Prostate gland (tissue), 2 donors: ENCODE data around the gene CARD19. TPM values are rescaled to one million over a fixed set of nuclear protein-coding genes. Genes with fewer than 3 reads are reported as not detected.
A peak's percentile ranks its signal among the peaks of the same experiment; 100 is the strongest.

ENCODE experiments used
- DNase-seq: peaks from one replicate; pipeline ENCODE4 v3.0.0-alpha.2; 2019; ENCODE audit warnings: low spot score
- H3K27ac ChIP-seq, 2 donors: fragments of 200-600 bp; sonication (generic); 2 replicates each; pipeline ENCODE4 v1.5.1; 2017 to 2019
- H3K27me3 ChIP-seq: fragments of 200-600 bp; sonication (generic); replicated peaks from 2 replicates; pipeline ENCODE4 v1.5.1; 2019; ENCODE audit not compliant: insufficient read depth
- H3K36me3 ChIP-seq, 2 donors: fragments of 200-600 bp; sonication (generic); 1 replicate in 1 of 2; 2 replicates in 1 of 2; pipeline versions ENCODE4 v1.5.1 to v1.8.1; 2017 to 2019
- H3K4me1 ChIP-seq: fragments of 200-600 bp; sonication (generic); replicated peaks from 2 replicates; pipeline ENCODE4 v1.5.1; 2019
- H3K4me3 ChIP-seq, 2 donors: fragments of 200-600 bp; sonication (generic); 2 replicates each; pipeline ENCODE4 v1.5.1; 2017 to 2019
- H3K9me3 ChIP-seq: fragments of 200-600 bp; sonication (generic); 2 replicates; pipeline ENCODE4 v1.5.1; 2017
- CTCF ChIP-seq, 4 experiments: fragments of 200-600 bp in 2 of 4; fragments of 450-650 bp in 2 of 4; sonication (generic) in 2 of 4; IDR thresholded peaks; 1 replicate in 3 of 4; 2 replicates in 1 of 4; pipeline ENCODE4 v1.5.1; 2016 to 2019; ENCODE audit warnings: antibody characterized with exemption in 4 of 4, mild to moderate bottlenecking in 2 of 4, moderate library complexity in 2 of 4
- POLR2A ChIP-seq: fragments of 450-650 bp; IDR thresholded peaks from one replicate; pipeline ENCODE4 v1.6.1; 2016; ENCODE audit warnings: antibody characterized with exemption, mild to moderate bottlenecking
- POLR2AphosphoS5 ChIP-seq: sonication (generic); formaldehyde crosslinking; IDR thresholded peaks from one replicate; pipeline ENCODE4 v1.6.1; 2017; ENCODE audit warnings: antibody characterized with exemption
- WGBS: methylation state at CpG from one replicate; pipeline ENCODE4 v1.1.5; 2018; 5-methylcytosine and 5-hydroxymethylcytosine counted together
- intact Hi-C: fragments of 100-400 bp; cut with DNase I; formaldehyde crosslinking; loops from one replicate; pipeline ENCODE4 v1.14.2; 2022
- total RNA-seq, 2 donors: library from RNA; depleted of rRNA; stranded (reverse); fragments of >200 nt; gene quantifications; one replicate each; pipeline ENCODE4 v1.1.0, GENCODE V29; 2016

The CARD19 gene
- total RNA-seq, 2 donors from 2014 or later = 41.9 to 111 TPM

GRCh38 chr9:93129691-93130500, 33.9 kb downstream of the CARD19 start:
- no peak for DNase-seq
- TF ChIP-seq CTCF (IDR thresholded peaks at IDR 0.05) (no peak), POLR2AphosphoS5 (no peak), POLR2A (no peak)
- no peak overlapping the region for H3K4me3 ChIP-seq
- H3K27ac ChIP-seq = peak overlapping the region; percentile 93 to 97
- H3K4me1 ChIP-seq = peaks cover 45% of the 10 kb centered on the region
- no peaks in the 10 kb centered on the region for H3K36me3 ChIP-seq
- 33% methylated on average over 11 of the region's 11 CpGs for WGBS
- H3K9me3 ChIP-seq = no peaks in the 10 kb centered on the region
- no peaks in the 10 kb centered on the region for H3K27me3 ChIP-seq
- intact Hi-C loops = loop anchor here (5.0 to 10.0 kb wide), 3 partner anchors 33 to 325 kb away; partner anchors contain the start of genes CARD19, FAM120A and FAM120AOS

- DNase-seq = no peak
- Histone ChIP-seq H3K4me3 (no peak overlapping the region), H3K9me3 (no peaks in the 10 kb centered on the region), H3K27me3 (no peaks in the 10 kb centered on the region), H3K36me3 (no peaks in the 10 kb centered on the region), H3K27ac (peak overlapping the region; percentile 93 to 97), H3K4me1 (peaks cover 49% of the 10 kb centered on the region)
- WGBS = 45% methylated on average over 15 of the region's 15 CpGs
- intact Hi-C loops = loop anchor here (5.0 to 10.0 kb wide), 3 partner anchors 34 to 324 kb away; partner anchors contain the start of genes CARD19, FAM120A and FAM120AOS
- no peak for TF ChIP-seq POLR2A
These were observed 35.0 kb downstream of the CARD19 start for GRCh38 chr9:93130861-93131481.

- intact Hi-C loops = loop anchor here (5.0 to 10.0 kb wide), 3 partner anchors 34 to 323 kb away; partner anchors contain the start of genes CARD19, FAM120A and FAM120AOS
- Histone ChIP-seq H3K36me3 (no peaks in the 10 kb centered on the region), H3K4me3 (no peak overlapping the region), H3K27me3 (no peaks in the 10 kb centered on the region), H3K9me3 (no peaks in the 10 kb centered on the region), H3K27ac (peak overlapping the region; percentile 93 to 97), H3K4me1 (peaks cover 45% of the 10 kb centered on the region)
- no peak for DNase-seq
- WGBS = 83% methylated on average over 13 of the region's 13 CpGs
- TF ChIP-seq CTCF (IDR thresholded peaks at IDR 0.05) (no peak), POLR2AphosphoS5 (no peak), POLR2A (no peak)
These were observed 35.7 kb downstream of the CARD19 start for GRCh38 chr9:93131599-93132286.

GRCh38 chr9:93132287-93132927, 36.4 kb downstream of the CARD19 start:
- peak overlapping the region; percentile 93 to 97 for H3K27ac ChIP-seq
- H3K36me3 ChIP-seq = no peaks in the 10 kb centered on the region
- H3K4me3 ChIP-seq = peak overlapping the region; percentile 77 to 89
- WGBS = 11% methylated on average over 11 of the region's 12 CpGs
- TF ChIP-seq CTCF (IDR thresholded peaks at IDR 0.05) (no peak), POLR2A (peak; percentile 35), POLR2AphosphoS5 (peak; percentile 78)
- peak; percentile 87 for DNase-seq
- H3K9me3 ChIP-seq = no peaks in the 10 kb centered on the region
- intact Hi-C loops = loop anchor here (5.0 to 10.0 kb wide), 3 partner anchors 35 to 322 kb away; partner anchors contain the start of genes CARD19, FAM120A and FAM120AOS
- no peaks in the 10 kb centered on the region for H3K27me3 ChIP-seq
- peaks cover 38% of the 10 kb centered on the region for H3K4me1 ChIP-seq
